ENCODE results near the gene CATSPERD.

CATSPERD gene

GRCh38 chr19:5719961-5720790 lies at the start of gene CATSPERD, which contains the start of gene LONP1:
TSS of gene CATSPERD (plus strand) at chr19:5720637. CDS start at chr19:5720738, 101 bp downstream.
TSS of gene LONP1 (minus strand) at chr19:5720146. CDS start at chr19:5720132, 14 bp downstream.
- peak; percentile 99 for DNase-seq (ENCODE audit: low read depth)

- no peak for DNase-seq (ENCODE audit: low read depth)
These were observed 48.8 kb upstream of the CATSPERD start for GRCh38 chr19:5671600-5671999.

- no peak for DNase-seq (ENCODE audit: low read depth)
These were observed 47.6 kb upstream of the CATSPERD start for GRCh38 chr19:5672708-5673459.

- no peak for DNase-seq (ENCODE audit: low read depth)
These were observed 46.7 kb upstream of the CATSPERD start for GRCh38 chr19:5673752-5674151.

- no peak for DNase-seq (ENCODE audit: low read depth)
These were observed 45.7 kb upstream of the CATSPERD start for GRCh38 chr19:5674714-5675113.

- no peak for DNase-seq (ENCODE audit: low read depth)
These were observed 44.2 kb upstream of the CATSPERD start for GRCh38 chr19:5676105-5676771.

- no peak for DNase-seq (ENCODE audit: low read depth)
These were observed 43.7 kb upstream of the CATSPERD start for GRCh38 chr19:5676772-5677105.

- no peak for DNase-seq (ENCODE audit: low read depth)
These were observed 43.3 kb upstream of the CATSPERD start for GRCh38 chr19:5677136-5677535.

- DNase-seq (ENCODE audit: low read depth): no peak
These were observed 42.9 kb upstream of the CATSPERD start for GRCh38 chr19:5677580-5677979.

GRCh38 chr19:5678071-5678718 lies 42.2 kb upstream of the CATSPERD start:
- no peak for DNase-seq (ENCODE audit: low read depth)

- DNase-seq (ENCODE audit: low read depth): no peak
These were observed 41.0 kb upstream of the CATSPERD start for GRCh38 chr19:5679289-5680083.

- peak; percentile 28 for DNase-seq (ENCODE audit: low read depth)
These were observed 40.4 kb upstream of the CATSPERD start for GRCh38 chr19:5680084-5680436.

GRCh38 chr19:5680437-5681368 lies 39.7 kb upstream of the CATSPERD start, which contains the start of the genes HSD11B1L and MICOS13:
TSS of gene HSD11B1L (plus strand) at chr19:5681027. CDS start at chr19:5684833, 3,806 bp downstream.
TSS of gene MICOS13 (minus strand) at chr19:5680516. CDS start at chr19:5680486, 30 bp downstream.
- DNase-seq (ENCODE audit: low read depth): peak; percentile 99

GRCh38 chr19:5681391-5682106 lies 38.9 kb upstream of the CATSPERD start:
- DNase-seq (ENCODE audit: low read depth): no peak

- no peak for DNase-seq (ENCODE audit: low read depth)
These were observed 38.3 kb upstream of the CATSPERD start for GRCh38 chr19:5682107-5682482.

- DNase-seq (ENCODE audit: low read depth): no peak
These were observed 37.1 kb upstream of the CATSPERD start for GRCh38 chr19:5683177-5683886.

GRCh38 chr19:5684694-5685430 lies 35.6 kb upstream of the CATSPERD start:
- DNase-seq (ENCODE audit: low read depth): no peak

GRCh38 chr19:5686326-5686646 lies 34.2 kb upstream of the CATSPERD start:
- DNase-seq (ENCODE audit: low read depth): no peak

Data from fibroblast of gingiva (primary cell).